IPS-15b (cell line): ENCODE data around the gene DISC1.
"Not testable (repeated sequence)": the region's sequence is repeated elsewhere in the genome, so short reads cannot be mapped to it uniquely, and the experiment has no call there.

Experiments used
- H3K27me3 ChIP-seq: one replicate; pipeline ENCODE4 v1.6.1; 2013; ENCODE audit warnings: low read length; ENCODE audit not compliant: control insufficient read depth, insufficient read depth
- H3K36me3 ChIP-seq: one replicate; pipeline ENCODE4 v1.6.1; 2013; ENCODE audit warnings: low read length; ENCODE audit not compliant: control insufficient read depth, insufficient read depth
- H3K4me1 ChIP-seq: one replicate; pipeline ENCODE4 v1.6.1; 2013; ENCODE audit warnings: mild to moderate bottlenecking, low read length; ENCODE audit not compliant: control insufficient read depth, insufficient read depth
- H3K4me3 ChIP-seq: one replicate; pipeline ENCODE4 v1.5.1; 2013; ENCODE audit warnings: low read depth, low read length
- H3K9ac ChIP-seq: one replicate; pipeline ENCODE4 v1.6.1; 2013; ENCODE audit warnings: low read depth, mild to moderate bottlenecking, low read length
- H3K9me3 ChIP-seq: one replicate; pipeline ENCODE4 v1.6.1; 2013; ENCODE audit warnings: mild to moderate bottlenecking, low read length; ENCODE audit not compliant: control insufficient read depth, insufficient read depth

The DISC1 gene

DNA sequence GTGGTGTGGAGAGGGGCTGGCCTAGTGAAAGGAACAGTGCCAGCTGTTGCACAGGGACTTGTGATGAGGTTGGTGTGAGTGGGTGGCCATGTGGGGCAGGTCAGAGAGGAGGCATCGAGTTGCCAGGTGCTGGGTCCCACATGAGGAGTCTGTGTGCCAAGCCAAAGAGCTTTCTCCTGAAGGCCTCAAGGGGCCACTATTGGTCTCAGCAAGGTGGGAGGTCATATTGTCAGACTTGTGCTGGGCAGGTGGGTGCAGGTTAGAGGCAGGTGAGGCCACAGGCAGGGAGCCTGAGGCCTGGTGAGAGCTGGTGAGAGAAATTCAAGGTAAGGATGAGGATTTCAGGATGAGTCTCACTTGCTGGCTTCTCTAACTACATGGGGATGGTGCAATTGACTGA, 256.8 kb downstream of the DISC1 start:
- Histone ChIP-seq H3K4me3 (no peak overlapping the region), H3K9ac (no peak overlapping the region), H3K27me3 (no peaks in the 10 kb centered on the region), H3K9me3 (no peaks in the 10 kb centered on the region), H3K36me3 (no peaks in the 10 kb centered on the region), H3K4me1 (no peaks in the 10 kb centered on the region)

DNA sequence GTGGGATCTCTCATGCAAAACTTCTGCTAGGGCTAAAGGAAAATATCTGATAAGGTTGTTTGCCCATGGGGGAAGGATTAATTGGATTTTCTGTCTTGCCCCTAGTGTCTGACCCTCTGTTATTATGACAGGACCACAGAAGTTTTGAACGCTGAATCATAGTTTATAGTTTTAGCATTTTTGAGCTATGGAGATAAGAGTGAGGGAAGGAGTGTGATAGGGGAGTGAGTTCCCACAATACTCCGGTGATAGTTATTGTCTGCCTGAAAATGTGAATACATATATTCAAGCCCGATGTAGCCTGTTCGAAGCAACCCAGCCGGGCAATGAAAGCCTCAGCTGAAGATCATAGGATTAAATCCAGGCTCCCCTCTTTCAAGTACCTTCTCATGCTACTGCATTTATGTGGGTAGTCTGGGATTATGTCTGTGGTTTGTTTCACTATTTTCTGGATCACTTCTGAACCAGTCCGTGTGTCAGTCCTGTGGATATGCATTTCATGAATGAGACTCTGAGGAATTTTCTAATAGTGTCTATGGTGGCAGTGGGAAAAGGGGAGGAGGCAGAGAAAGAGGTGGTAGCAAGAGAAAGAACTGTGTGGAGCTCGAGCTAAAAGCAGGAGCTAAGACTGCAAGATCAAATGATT, 258.7 kb downstream of the DISC1 start:
- Histone ChIP-seq H3K36me3 (no peaks in the 10 kb centered on the region), H3K9me3 (no peaks in the 10 kb centered on the region), H3K4me1 (no peaks in the 10 kb centered on the region), H3K27me3 (no peaks in the 10 kb centered on the region), H3K9ac (no peak overlapping the region), H3K4me3 (no peak overlapping the region)

DNA sequence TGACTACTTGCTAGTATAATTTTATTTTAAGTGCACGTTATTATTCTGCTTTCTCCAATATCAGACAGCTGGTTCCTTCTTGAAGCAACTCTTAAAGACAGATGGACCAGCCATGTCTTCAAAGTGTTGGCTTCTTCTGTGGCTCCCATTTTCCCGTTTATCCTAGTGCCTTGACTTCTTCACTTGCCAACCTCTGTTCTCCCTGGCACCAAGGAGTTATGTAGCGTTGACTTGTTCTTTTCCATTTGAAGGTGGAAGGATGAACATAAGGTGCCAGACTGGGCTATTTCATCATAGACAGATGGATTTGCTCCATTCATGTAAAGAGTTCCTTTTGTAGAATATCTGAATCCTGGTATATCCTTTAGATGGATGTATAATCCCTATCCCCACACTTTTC, 260.6 kb downstream of the DISC1 start:
- Histone ChIP-seq H3K9me3 (no peaks in the 10 kb centered on the region), H3K27me3 (no peaks in the 10 kb centered on the region), H3K9ac (no peak overlapping the region), H3K4me1 (no peaks in the 10 kb centered on the region), H3K4me3 (no peak overlapping the region), H3K36me3 (no peaks in the 10 kb centered on the region)

DNA sequence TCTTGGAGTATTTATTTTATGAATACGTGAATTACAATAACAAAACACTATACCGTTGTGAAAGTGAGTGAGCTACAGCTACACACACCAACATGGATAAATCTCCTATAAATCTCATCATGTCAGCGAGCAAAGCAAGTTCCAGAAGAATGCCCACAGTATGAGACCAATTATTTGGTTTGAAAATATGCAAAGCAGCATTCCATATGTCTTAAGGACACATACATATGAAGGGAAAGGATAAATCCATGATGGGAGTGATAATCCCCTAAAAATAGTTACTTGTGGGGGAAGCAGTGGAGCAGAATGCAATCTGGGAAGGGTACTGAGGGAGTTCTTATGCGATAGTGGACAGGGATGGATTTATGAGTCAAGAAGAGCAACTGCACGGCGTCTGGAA, 261.3 kb downstream of the DISC1 start:
- H3K27me3 ChIP-seq: no peaks in the 10 kb centered on the region
- no peak overlapping the region for H3K4me3 ChIP-seq
- no peaks in the 10 kb centered on the region for H3K9me3 ChIP-seq
- H3K36me3 ChIP-seq: no peaks in the 10 kb centered on the region
- H3K4me1 ChIP-seq: no peaks in the 10 kb centered on the region
- H3K9ac ChIP-seq: no peak overlapping the region

DNA sequence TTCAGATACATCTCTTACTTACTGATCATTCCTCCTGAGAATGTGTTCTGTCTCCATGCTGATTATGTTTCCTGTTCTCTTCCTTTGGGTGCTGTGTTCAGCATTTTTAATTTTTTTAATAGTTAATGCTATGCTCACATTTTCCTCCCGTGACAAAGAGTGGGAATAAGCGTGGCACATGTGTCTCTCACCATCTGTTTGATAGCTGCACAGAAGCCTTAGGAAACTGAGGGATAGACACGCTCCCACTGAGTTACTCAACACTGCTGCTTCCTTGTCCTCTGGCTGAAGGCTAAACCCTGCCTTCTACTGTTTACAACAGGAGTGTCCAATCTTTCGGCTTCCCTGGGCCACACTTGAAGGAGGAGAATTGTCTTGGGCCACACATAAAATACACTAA, 264.2 kb downstream of the DISC1 start:
- Histone ChIP-seq H3K9ac (no peak overlapping the region), H3K4me1 (no peaks in the 10 kb centered on the region), H3K9me3 (no peaks in the 10 kb centered on the region), H3K27me3 (no peaks in the 10 kb centered on the region), H3K36me3 (no peaks in the 10 kb centered on the region), H3K4me3 (no peak overlapping the region)

DNA sequence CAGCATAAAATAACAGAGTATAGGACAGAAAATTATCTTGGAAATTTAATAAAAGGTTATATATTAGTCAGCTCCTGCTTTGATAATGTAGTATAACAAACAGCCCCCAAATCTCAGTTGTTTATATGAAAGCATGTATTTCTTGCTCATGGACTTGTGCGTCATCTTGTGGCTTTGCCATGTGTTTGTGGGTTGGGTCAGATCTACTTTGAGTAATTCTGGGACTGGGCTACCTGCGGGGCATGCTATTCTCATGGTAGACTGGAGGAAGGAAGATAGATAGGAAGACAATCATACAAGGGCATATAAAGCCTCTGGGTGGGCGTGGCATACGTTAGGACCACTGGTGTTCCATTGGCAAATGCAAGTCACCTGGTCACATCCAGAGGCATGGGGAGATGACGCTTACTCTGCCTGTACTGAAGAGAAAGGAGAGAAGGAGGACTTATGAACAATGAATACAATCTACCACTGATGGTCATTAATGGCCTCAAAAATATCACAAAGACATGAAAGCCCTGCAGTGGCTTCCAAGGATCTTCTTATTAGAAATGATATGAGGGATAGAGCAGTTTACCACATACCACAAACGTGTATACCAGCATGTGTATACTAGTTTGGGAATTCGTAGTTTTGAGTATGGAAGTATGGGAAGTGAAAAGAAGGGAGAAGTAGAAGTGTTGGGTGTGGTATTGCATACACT, 267.0 kb downstream of the DISC1 start:
- no peaks in the 10 kb centered on the region for H3K9me3 ChIP-seq

DNA sequence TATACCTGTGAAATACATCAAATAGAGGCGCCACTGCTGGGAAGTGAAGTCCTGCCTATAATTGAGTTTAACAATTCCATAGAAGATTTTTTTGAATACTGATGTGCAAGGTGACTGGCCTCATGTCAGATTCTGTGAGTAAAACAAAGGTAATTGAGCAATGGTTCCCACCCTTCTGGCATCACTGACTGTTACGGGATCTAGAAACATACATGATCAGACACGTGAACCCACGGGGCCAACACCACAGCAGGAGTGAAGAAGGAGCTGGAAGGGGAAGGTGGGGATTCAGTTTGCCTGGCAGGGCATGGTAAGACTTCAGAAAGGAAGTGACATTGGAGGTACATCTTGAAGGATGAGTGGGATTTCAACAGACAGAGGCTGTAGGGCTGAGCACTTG, 270.2 kb downstream of the DISC1 start:
- no peaks in the 10 kb centered on the region for H3K36me3 ChIP-seq
- no peaks in the 10 kb centered on the region for H3K27me3 ChIP-seq
- H3K9ac ChIP-seq: no peak overlapping the region
- H3K4me3 ChIP-seq: no peak overlapping the region
- H3K4me1 ChIP-seq: no peaks in the 10 kb centered on the region
- no peaks in the 10 kb centered on the region for H3K9me3 ChIP-seq

More for the DNA sequence above, 267.0 kb downstream of the DISC1 start:
- no peak overlapping the region for H3K4me3 ChIP-seq
- no peaks in the 10 kb centered on the region for H3K36me3 ChIP-seq
- H3K27me3 ChIP-seq: no peaks in the 10 kb centered on the region
- no peaks in the 10 kb centered on the region for H3K4me1 ChIP-seq
- H3K9ac ChIP-seq: no peak overlapping the region

DNA sequence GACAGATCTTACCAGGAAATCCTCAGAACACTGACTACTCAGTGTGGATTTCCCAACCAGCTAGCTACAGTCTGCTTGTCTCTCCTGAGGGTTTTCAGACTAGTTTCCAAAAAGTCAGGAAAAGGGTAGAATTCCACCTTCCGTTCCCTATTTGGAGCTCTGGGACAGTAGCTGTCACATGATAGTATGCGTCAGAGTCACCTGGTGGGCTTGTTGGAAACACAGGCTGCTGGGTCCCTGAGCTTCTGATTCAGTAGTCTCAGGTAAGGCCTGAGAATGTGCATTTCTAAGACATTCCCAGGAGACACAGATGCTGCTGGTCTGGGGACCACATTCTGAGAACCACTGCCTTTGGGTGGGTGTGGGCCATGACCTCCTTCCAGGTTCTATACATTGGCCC, 272.5 kb downstream of the DISC1 start:
- no peak overlapping the region for H3K4me3 ChIP-seq
- H3K9ac ChIP-seq: no peak overlapping the region
- no peaks in the 10 kb centered on the region for H3K27me3 ChIP-seq

DNA sequence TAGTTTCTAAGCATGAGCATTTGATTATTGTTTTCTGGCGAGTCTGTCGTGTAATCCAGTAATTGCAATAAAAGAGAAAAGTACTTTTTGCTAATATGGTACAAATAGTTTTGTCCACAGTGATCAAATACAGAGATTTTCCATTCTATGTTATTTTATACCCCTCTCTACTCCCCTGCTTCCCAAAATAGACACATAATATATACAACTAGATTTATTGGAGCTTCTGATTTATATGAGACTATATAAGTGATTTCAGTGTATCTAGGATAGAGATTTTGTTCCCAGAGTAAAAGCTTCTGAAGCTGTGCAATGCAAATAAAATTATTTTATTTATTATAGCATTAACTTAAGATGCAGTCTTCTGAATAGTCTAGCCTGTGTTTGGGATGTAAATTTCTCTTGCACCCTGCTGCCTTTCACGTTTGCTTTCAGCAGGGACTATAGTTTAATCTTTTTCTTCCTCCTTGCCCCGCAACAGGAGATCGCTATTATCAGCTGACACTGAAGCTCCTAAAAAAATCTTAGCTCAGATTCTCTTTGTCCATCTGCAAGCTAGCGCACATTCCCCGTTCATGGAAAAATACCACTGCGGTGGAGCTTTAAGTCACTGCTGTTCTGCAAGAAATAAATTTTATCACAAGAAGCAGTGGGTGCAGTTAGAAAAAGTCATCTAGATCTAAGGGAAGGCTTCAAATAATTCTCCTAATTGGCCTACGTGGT, 273.3 kb downstream of the DISC1 start:
- H3K36me3 ChIP-seq: no peaks in the 10 kb centered on the region
- no peaks in the 10 kb centered on the region for H3K9me3 ChIP-seq
- H3K9ac ChIP-seq: no peak overlapping the region
- no peaks in the 10 kb centered on the region for H3K27me3 ChIP-seq
- no peak overlapping the region for H3K4me3 ChIP-seq
- H3K4me1 ChIP-seq: no peaks in the 10 kb centered on the region

More for the DNA sequence above, 272.5 kb downstream of the DISC1 start:
- H3K36me3 ChIP-seq: no peaks in the 10 kb centered on the region
- H3K9me3 ChIP-seq: no peaks in the 10 kb centered on the region
- H3K4me1 ChIP-seq: no peaks in the 10 kb centered on the region

DNA sequence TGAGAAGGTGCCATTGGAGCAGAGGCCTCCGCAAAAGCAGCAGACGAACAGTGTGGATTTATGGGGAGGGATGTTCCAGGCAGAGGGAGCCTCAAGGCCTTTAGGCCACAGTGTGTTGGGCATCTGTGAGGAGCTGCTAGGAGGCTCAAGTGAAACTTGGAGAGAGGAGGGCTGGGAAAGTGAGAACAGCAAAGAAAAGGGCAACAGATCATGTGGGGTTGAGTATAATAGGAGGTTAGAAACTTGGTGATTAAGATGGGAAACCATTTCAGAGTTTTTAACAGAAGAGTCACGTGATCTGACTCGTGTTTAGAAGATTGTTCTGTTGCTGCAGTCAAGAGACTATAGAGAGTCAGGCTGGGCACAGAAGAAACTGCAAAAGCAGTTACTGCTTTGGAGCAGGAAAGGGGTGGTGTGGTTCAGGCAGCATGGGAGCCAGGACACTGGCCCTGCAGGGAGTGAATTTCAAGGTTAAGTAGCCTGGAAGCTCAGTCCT, 277.0 kb downstream of the DISC1 start:
- H3K4me1 ChIP-seq: no peaks in the 10 kb centered on the region
- H3K27me3 ChIP-seq: no peaks in the 10 kb centered on the region
- H3K9me3 ChIP-seq: no peaks in the 10 kb centered on the region
- no peak overlapping the region for H3K9ac ChIP-seq
- no peaks in the 10 kb centered on the region for H3K36me3 ChIP-seq
- no peak overlapping the region for H3K4me3 ChIP-seq

DNA sequence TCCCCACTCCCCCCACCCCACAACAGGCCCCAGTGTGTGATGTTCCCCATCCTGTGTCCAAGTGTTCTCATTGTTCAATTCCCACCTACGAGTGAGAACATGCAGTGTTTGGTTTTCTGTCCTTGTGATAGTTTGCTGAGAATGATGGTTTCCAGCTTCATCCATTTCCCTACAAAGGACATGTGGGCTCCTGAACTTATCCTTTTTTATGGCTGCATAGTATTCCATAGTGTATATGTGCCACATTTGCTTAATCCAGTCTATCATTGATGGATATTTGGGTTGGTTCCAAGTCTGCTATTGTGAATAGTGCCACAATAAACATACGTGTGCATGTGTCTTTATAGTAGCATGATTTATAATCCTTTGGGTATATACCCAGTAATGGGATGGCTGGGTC, 280.7 kb downstream of the DISC1 start:
- H3K4me3 ChIP-seq, H3K36me3 ChIP-seq, H3K27me3 ChIP-seq, H3K4me1 ChIP-seq, H3K9ac ChIP-seq, H3K9me3 ChIP-seq: not testable (repeated sequence)

DNA sequence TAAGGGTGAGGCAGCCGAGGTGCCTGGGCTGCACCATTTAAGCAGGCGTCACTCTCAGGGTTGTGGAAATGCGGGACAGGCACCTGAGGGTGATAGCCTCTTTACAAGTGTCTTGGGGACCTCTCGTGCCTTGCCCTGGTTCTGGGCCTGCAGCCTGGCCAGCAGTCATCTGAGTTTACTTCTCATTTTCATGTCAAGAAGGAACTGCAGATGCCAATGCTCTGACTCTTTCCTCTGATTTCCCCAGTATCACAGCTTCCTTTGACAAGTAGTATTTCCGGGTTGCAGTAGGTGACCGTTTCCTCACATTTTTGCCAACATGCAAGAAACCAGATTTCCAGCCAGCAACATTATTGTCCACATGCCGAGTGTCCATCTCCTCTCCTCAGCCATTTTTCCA, 286.9 kb downstream of the DISC1 start:
- Histone ChIP-seq H3K9ac (no peak overlapping the region), H3K27me3 (no peaks in the 10 kb centered on the region), H3K4me3 (no peak overlapping the region), H3K36me3 (no peaks in the 10 kb centered on the region), H3K4me1 (no peaks in the 10 kb centered on the region), H3K9me3 (no peaks in the 10 kb centered on the region)
